Measurements from ENCODE around the gene TRMT61B. TPM values are rescaled to one million over a fixed set of nuclear protein-coding genes. Genes with fewer than 3 reads are reported as not detected.

TRMT61B gene
- total RNA-seq, 4 donors from 2014 or later = 10.9 to 21.4 (median 17.1) TPM

DNA sequence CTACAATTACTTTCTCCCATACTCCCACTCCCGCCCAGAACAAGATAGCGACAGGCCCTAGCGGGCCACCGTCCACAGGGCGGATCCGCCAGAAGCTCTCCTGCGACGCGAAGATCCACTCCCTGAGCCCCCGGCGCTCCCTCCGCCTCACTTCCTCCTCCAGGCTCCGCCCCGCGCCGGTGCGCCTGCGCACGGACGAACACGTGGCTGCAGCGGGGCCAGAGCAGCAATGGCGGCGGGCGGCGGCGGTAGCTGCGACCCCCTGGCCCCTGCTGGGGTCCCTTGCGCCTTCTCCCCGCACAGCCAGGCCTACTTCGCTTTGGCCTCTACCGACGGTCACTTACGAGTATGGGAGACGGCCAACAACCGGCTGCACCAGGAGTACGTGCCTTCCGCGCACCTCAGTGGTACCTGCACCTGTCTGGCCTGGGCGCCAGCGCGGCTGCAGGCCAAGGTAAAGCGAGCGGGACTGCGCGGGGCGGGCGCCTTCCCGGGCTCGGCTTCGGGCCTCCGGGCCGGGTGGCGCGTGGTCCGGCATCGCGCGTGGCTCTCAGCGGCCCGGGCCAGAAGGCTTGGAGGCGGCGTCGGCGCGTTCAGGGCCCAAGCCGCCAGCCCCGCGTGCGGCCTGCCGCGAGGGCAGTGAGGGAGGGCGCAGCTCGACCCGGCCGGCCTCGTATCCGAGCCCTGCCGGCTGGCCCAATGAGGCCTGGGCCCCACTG, 24.5 kb upstream of the TRMT61B start, which contains the start of gene WDR43:
Gene WDR43 (plus strand): TSS at position 198 of the 719 bp plus-strand sequence. CDS start 32 bp downstream, at position 230.
- intact Hi-C loops (cut with DNase I) = no loop called here
- Histone ChIP-seq H3K9me3 (no peaks in the 10 kb centered on the region), H3K4me3 (replicated peaks in 1 of 3) (peak within 1 kb of the TSS; percentile 28 to 92 (median 92)), H3K27ac (peak within 1 kb of the TSS; percentile 61 to 66 (median 63)), H3K36me3 (no peaks in the 10 kb centered on the region), H3K4me1 (peaks cover 31 to 44% of the 10 kb centered on the region in 2 donors), H3K27me3 (no peaks in the 10 kb centered on the region)
- TF ChIP-seq, protein P1, sequence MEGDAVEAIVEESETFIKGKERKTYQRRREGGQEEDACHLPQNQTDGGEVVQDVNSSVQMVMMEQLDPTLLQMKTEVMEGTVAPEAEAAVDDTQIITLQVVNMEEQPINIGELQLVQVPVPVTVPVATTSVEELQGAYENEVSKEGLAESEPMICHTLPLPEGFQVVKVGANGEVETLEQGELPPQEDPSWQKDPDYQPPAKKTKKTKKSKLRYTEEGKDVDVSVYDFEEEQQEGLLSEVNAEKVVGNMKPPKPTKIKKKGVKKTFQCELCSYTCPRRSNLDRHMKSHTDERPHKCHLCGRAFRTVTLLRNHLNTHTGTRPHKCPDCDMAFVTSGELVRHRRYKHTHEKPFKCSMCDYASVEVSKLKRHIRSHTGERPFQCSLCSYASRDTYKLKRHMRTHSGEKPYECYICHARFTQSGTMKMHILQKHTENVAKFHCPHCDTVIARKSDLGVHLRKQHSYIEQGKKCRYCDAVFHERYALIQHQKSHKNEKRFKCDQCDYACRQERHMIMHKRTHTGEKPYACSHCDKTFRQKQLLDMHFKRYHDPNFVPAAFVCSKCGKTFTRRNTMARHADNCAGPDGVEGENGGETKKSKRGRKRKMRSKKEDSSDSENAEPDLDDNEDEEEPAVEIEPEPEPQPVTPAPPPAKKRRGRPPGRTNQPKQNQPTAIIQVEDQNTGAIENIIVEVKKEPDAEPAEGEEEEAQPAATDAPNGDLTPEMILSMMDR (IDR thresholded peaks at IDR 0.05) = no peak
- TF ChIP-seq POLR2A (IDR thresholded peaks at IDR 0.05) = peak in 1 of 2 donors; percentile 77
- DNase-seq = peak; percentile 97
- WGBS, 2 donors = 1 to 2% methylated on average over 11 to 24 of the region's 79 CpGs

DNA sequence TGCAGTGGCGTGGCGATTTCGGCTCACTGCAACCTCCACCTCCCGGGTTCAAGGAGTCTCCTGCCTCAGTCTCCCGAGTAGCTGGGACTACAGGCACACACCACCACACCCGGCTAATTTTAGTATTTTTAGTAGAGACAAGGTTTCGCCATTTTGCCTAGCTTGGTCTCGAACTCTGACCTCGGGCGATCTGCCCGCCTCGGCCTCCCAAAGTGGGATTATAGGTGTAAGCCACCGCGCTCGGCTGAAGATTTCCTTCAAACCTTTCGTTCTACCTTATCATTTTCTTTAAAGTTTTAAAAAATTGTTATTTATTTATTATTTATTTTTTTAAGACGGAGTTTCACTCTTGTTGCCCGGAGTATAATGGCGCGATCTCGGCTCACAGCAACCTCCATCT, 23.4 kb upstream of the TRMT61B start:
- 90 to 96% methylated on average over 21 of the region's 21 CpGs for WGBS, 2 donors
- Histone ChIP-seq H3K9me3 (no peaks in the 10 kb centered on the region), H3K36me3 (no peaks in the 10 kb centered on the region), H3K4me1 (peaks cover 27 to 33% of the 10 kb centered on the region in 2 donors), H3K27ac (no peak overlapping the region), H3K27me3 (no peaks in the 10 kb centered on the region), H3K4me3 (replicated peaks in 1 of 3) (no peak overlapping the region)
- peak in 1 of 2 donors; percentile 5 for DNase-seq
- TF ChIP-seq, protein P1 (IDR thresholded peaks at IDR 0.05) = no peak
- TF ChIP-seq POLR2A (IDR thresholded peaks at IDR 0.05) = no peak
- intact Hi-C loops (cut with DNase I) = no loop called here

DNA sequence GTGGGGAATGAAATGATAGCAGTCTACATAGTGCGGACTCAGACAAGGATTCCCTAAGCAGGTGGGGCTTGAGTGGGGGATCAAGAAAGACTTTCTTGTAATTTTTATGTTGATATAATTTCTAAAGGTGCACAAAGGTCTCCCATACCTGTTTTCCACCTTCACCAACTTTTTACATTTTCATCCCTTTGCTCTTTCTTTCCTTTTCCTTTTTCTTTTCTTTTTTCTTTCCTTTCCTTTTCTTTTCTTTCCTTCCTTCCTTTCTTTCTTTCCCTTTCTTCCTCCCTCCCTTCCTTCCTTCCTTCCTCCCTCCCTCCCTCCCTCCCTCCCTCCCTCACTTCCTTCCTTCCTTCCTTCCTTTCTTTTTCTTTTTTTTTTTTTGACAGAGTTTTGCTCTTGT, 10.1 kb upstream of the TRMT61B start:
- Histone ChIP-seq H3K27me3 (no peaks in the 10 kb centered on the region), H3K9me3 (no peaks in the 10 kb centered on the region), H3K27ac (no peak overlapping the region), H3K4me1 (no peaks in the 10 kb centered on the region), H3K36me3 (no peaks in the 10 kb centered on the region), H3K4me3 (replicated peaks in 1 of 3) (no peak overlapping the region)
- TF ChIP-seq, protein P1 (IDR thresholded peaks at IDR 0.05) = no peak
- 88 to 90% methylated on average over 1 of the region's 1 CpG for WGBS, 2 donors
- DNase-seq = no peak
- intact Hi-C loops (cut with DNase I) = no loop called here

DNA sequence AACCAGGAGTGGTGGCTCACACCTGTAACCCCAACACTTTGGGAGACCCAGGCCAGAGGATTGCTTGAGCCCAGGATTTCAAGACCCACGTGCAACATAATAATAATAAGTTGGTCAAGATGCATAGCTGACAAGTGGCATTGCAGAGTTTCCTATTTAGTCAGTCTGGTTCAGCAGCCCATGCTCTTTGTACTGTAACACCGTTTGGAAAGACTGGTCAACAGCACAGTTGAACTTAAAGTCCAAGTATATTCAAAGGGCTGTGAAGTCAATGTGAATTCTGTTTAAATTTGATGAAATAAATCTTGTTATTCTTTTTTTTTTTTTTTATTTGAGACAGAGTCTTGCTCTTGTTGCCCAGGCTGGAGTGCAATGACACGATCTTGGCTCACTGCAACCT, 1.5 kb upstream of the TRMT61B start:
- WGBS, 2 donors = 80 to 81% methylated on average over 3 of the region's 3 CpGs
- TF ChIP-seq, protein P1 (IDR thresholded peaks at IDR 0.05) = no peak
- no peak for TF ChIP-seq POLR2A (IDR thresholded peaks at IDR 0.05)
- intact Hi-C loops (cut with DNase I) = no loop called here
- H3K4me1 ChIP-seq = peaks cover 13 to 16% of the 10 kb centered on the region in 2 donors
- no peaks in the 10 kb centered on the region for H3K9me3 ChIP-seq
- no peak overlapping the region for H3K27ac ChIP-seq
- DNase-seq = no peak
- no peak overlapping the region for H3K4me3 ChIP-seq (replicated peaks in 1 of 3)
- H3K27me3 ChIP-seq = no peaks in the 10 kb centered on the region
- no peaks in the 10 kb centered on the region for H3K36me3 ChIP-seq

DNA sequence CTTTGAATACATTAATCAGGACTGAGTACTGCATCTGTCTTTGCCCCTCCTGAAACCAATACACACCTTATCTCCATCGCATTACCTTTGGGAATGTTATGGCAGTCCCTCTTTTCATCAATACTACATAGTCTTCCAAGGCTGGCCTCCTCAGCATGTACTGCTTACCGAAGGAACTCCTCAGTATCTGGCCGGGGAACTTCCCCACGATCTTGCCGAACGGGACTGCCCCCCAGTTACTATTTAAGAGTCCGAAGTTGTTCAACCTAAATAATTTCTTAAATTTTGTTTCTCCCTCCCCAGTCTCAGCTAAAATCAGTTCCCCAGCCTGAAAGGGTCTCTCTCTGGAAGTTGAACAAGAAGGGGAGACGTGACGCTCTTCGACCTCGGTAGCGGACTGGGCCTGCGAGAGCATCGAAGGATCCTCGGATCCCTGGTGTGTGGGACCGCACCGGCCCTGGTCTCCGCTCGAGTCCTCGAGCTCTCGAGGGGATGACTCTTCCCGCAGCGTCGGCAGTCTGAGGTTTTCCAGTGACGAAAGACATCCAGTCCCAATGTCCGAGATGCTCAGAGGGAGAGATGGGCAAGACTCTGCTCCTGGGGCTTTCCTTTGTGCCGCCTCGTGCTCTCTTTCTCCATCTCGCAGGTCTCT, 489 bp downstream of the TRMT61B start:
- intact Hi-C loops (cut with DNase I) = no loop called here

More for the DNA sequence above, 489 bp downstream of the TRMT61B start:
- H3K9me3 ChIP-seq = no peaks in the 10 kb centered on the region
- DNase-seq = peak in 1 of 2 donors; percentile 13
- TF ChIP-seq, protein P1 (IDR thresholded peaks at IDR 0.05) = no peak
- TF ChIP-seq POLR2A (IDR thresholded peaks at IDR 0.05) = no peak
- peak overlapping the region; percentile 11 to 91 (median 72) for H3K4me3 ChIP-seq (replicated peaks in 1 of 3)
- H3K27me3 ChIP-seq = no peaks in the 10 kb centered on the region
- H3K27ac ChIP-seq = peak overlapping the region; percentile 19 to 53 (median 28)
- peaks cover 13 to 16% of the 10 kb centered on the region in 2 donors for H3K4me1 ChIP-seq
- H3K36me3 ChIP-seq = no peaks in the 10 kb centered on the region
- WGBS, 2 donors = 0 to 2% methylated on average over 17 to 26 of the region's 29 CpGs

Data from thyroid gland (tissue), 4 donors.